Bronchial epithelial cell (primary cell): ENCODE results near the gene KCNK1. TPM values are rescaled to one million over a fixed set of nuclear protein-coding genes. Genes with fewer than 3 reads are reported as not detected.

Experiments
- DNase-seq: peaks from one replicate; pipeline ENCODE4 v3.0.0-alpha.2; 2010; ENCODE audit warnings: low read depth
- FAIRE-seq: peaks from 2 replicates; lab custom pipeline; 2011; peaks lifted over from hg19 to GRCh38; lab: Jason Lieb, UNC
- H3K27me3 ChIP-seq: 2 replicates; pipeline ENCODE4 v1.5.1; 2011; ENCODE audit warnings: low read length; ENCODE audit not compliant: control insufficient read depth, insufficient read depth
- H3K36me3 ChIP-seq: 2 replicates; pipeline ENCODE4 v1.5.1; 2011; ENCODE audit warnings: low read length; ENCODE audit not compliant: control insufficient read depth, insufficient read depth
- H3K4me3 ChIP-seq: 2 replicates; pipeline ENCODE4 v1.5.1; 2011; ENCODE audit warnings: mild to moderate bottlenecking, low read depth, low read length, control low read depth
- total RNA-seq: library from RNA; depleted of rRNA; stranded (reverse); fragments of >200 nt; gene quantifications from 2 replicates; pipeline ENCODE4 v1.2.1, GENCODE V29; 2014
- TF ChIP-seq, protein P1 (sequence below): IDR thresholded peaks from 2 replicates; pipeline ENCODE4 v1.5.1; 2011; ENCODE audit warnings: mild to moderate bottlenecking, moderate library complexity, low read length, control low read depth, inconsistent platforms; ENCODE audit not compliant: insufficient read depth, severe bottlenecking

Gene KCNK1
- total RNA-seq, 1 donor from 2014 or later: 25.8 TPM

DNA sequence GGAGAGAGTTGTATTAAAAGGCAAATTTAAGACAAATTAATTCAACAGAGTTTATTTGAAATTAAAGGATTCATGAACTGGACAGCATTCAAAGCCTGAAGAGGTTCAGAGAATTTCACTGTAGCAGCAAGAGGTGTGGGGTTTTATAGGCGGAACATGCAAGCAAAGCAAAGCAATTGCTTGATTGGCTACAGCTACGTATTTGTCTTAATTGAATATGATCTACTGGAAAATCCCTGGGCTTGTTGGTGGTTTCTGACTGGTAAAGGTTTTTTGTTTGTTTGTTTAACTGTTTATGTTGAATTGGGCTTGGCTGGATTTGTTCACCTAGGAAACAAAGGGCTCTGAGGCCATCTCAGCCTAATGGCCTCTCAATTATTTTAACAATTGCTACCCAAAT lies 61.5 kb downstream of the KCNK1 start:
- TF ChIP-seq, protein P1, sequence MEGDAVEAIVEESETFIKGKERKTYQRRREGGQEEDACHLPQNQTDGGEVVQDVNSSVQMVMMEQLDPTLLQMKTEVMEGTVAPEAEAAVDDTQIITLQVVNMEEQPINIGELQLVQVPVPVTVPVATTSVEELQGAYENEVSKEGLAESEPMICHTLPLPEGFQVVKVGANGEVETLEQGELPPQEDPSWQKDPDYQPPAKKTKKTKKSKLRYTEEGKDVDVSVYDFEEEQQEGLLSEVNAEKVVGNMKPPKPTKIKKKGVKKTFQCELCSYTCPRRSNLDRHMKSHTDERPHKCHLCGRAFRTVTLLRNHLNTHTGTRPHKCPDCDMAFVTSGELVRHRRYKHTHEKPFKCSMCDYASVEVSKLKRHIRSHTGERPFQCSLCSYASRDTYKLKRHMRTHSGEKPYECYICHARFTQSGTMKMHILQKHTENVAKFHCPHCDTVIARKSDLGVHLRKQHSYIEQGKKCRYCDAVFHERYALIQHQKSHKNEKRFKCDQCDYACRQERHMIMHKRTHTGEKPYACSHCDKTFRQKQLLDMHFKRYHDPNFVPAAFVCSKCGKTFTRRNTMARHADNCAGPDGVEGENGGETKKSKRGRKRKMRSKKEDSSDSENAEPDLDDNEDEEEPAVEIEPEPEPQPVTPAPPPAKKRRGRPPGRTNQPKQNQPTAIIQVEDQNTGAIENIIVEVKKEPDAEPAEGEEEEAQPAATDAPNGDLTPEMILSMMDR: no peak
- H3K36me3 ChIP-seq: peaks cover 9% of the 10 kb centered on the region
- FAIRE-seq: no peak

DNA sequence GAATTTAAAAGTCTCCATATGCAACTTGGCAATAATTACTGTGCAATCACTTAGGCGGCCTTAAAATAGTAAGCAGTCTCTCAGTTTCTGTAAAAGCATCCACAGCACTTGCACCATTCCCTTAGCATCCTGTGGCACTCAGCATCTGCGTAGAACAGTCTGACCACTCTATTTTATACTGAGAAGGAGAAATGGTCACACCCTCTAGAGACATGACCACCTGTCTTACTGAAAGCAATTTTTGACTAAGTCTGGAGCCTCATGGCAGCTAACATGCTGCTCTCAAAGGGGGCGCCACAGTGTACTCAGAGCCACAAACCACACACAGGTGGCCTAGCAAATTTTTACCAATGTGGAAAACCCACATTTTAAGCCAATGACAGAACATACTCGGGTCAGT lies 62.0 kb downstream of the KCNK1 start:
- TF ChIP-seq, protein P1: no peak
- Histone ChIP-seq H3K4me3 (no peak overlapping the region), H3K36me3 (peaks cover 9% of the 10 kb centered on the region), H3K27me3 (no peaks in the 10 kb centered on the region)
- DNase-seq (no peak), FAIRE-seq (no peak)

More for the DNA sequence above, 61.5 kb downstream of the KCNK1 start:
- Histone ChIP-seq H3K27me3 (no peaks in the 10 kb centered on the region), H3K4me3 (no peak overlapping the region)
- DNase-seq: no peak

DNA sequence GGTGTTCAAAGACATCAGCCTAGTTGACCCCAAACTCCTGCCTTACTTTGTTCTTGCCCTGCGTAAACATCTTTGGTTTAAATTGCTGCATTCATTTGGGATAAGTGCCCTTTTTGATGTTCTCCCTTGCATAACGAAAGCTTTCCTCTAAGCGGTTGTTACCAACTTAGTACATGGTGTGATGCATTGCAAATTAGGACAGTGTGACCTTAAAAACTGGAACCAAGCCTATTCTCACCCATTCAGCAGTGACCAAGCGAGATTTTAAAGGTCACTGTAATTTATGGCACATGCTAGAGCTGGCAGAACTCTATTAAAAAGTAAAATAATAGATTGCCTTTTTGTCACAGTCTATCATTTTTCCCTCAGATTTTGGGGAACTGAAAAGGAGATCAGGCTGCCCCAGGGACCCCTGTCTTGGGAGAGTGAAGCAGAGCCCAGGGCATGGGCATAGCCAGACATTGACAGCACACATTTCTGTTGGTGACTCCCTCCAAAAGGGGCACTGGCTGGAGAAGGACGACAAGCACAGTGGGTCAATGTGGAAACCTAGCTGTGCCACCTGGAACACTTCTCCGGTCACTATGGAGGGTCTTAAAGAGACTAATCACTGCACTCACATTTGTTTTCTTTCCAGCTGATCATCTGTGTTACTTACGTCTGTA lies 63.9 kb downstream of the KCNK1 start:
- Histone ChIP-seq H3K4me3 (no peak overlapping the region), H3K36me3 (no peaks in the 10 kb centered on the region), H3K27me3 (no peaks in the 10 kb centered on the region)
- TF ChIP-seq, protein P1: no peak
- FAIRE-seq (no peak), DNase-seq (no peak)

DNA sequence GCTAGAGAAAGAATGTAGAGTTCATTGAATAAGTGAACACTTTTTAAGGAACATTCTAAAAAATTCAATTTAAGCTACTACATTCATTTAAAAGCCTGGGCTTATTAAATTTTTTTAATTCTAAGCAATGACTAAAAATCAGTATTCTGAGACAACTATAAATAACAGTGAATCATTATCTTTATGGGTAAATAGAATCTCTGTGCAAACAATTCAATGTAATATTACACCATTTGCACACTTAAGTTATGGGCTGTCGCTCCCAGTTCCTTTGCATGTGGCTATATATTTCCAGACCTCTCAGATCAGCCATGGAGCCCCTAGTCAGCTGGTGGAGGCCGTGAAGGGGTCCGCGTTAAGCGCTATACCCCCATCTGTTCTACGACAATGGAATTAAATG lies 65.1 kb downstream of the KCNK1 start:
- H3K4me3 ChIP-seq: no peak overlapping the region
- DNase-seq (no peak), FAIRE-seq (no peak)
- H3K36me3 ChIP-seq: no peaks in the 10 kb centered on the region
- H3K27me3 ChIP-seq: no peaks in the 10 kb centered on the region
- TF ChIP-seq, protein P1: no peak

DNA sequence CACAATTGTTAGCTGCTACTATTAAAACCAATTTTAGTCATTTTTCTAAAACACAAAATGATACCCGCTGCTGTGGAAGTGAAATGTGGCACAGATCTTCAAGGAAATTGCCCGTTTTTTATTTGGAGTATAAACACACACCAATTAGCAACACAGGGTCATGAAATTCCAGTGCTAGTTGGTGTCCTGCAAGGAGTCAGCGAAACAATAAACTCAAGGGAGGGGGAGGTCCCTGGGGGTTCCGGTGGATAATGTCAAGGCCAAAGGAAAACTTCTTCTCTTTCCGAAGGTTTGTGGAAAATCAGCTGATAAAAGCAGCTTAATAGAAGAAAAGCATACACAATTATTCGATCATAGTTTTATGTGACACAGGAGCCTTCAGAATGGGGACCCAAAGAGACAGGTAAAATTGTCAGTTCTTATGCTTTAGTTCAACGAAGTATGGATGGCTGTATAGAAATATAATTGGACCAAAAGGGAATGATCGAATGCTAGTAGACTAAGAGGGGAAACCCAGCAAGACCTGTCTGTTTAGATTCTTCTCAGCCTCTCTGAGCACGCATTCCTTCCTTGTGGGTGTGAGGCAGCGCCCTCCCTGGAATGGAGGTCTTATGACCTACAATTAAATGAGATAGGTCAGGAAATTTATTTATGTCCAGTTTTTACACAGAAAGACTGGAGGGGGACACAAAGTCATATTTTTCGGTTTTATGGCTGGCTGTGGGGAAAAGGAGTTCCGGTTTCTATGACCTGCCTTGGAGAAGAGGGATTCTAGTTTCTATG lies 65.9 kb downstream of the KCNK1 start:
- Histone ChIP-seq H3K4me3 (no peak overlapping the region), H3K27me3 (no peaks in the 10 kb centered on the region), H3K36me3 (no peaks in the 10 kb centered on the region)
- FAIRE-seq (no peak), DNase-seq (no peak)
- TF ChIP-seq, protein P1: no peak
